22Rv1 (cell line): ENCODE results near the gene RALGPS2.

Source experiments
- CTCF ChIP-seq: fragments of 450-650 bp; IDR thresholded peaks from 2 replicates; pipeline ENCODE4 v1.5.1; 2017; ENCODE audit warnings: mild to moderate bottlenecking
- ZFX ChIP-seq: fragments of 450-650 bp; IDR thresholded peaks from 2 replicates; pipeline ENCODE4 v1.6.1; 2017; ENCODE audit warnings: antibody characterized with exemption, borderline replicate concordance

DNA sequence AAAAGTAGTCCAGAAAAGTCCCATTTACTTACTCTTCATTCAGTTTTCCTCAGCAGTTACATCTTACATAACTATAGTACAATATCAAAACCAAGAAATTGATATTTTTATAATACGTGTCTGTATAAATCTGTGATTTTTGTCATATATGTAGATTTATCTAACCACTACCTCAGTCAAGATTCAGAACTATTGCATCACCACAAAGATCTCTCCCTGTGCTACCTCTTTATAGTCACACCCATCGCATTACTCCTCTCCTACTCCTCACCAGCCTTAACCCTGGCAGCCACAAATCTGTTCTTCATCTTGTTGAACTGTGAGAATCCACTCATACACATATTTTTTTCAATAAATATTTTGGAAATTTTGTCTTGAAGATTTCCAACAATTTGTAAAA is 72.5 kb downstream of the RALGPS2 start:
- TF ChIP-seq CTCF: no peak
- no peak for TF ChIP-seq ZFX
